ENCODE data around the gene C2orf15.

DNA sequence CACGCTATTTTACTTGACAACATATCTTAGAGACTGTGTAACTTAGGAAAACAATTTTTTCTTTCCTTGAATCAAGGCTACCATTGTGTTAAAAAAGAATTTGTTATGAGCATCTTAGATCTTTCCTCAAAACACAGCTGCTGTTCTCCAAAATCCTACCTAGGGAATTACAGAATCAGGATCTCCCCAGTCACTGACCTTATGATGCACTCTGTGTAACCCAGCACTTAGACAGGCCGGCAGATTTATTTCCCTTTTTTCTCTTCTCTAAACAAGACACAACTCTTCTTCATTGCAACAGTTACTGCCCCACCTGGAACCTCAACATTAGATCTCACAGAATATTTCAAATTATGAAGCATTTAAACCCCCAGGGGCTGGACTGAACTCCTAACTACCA, 13.5 kb upstream of the C2orf15 start:
- TF ChIP-seq, protein P1, sequence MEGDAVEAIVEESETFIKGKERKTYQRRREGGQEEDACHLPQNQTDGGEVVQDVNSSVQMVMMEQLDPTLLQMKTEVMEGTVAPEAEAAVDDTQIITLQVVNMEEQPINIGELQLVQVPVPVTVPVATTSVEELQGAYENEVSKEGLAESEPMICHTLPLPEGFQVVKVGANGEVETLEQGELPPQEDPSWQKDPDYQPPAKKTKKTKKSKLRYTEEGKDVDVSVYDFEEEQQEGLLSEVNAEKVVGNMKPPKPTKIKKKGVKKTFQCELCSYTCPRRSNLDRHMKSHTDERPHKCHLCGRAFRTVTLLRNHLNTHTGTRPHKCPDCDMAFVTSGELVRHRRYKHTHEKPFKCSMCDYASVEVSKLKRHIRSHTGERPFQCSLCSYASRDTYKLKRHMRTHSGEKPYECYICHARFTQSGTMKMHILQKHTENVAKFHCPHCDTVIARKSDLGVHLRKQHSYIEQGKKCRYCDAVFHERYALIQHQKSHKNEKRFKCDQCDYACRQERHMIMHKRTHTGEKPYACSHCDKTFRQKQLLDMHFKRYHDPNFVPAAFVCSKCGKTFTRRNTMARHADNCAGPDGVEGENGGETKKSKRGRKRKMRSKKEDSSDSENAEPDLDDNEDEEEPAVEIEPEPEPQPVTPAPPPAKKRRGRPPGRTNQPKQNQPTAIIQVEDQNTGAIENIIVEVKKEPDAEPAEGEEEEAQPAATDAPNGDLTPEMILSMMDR (IDR thresholded peaks at IDR 0.05) = no peak
- TF ChIP-seq POLR2A (IDR thresholded peaks at IDR 0.05) = no peak
- no peak for TF ChIP-seq POLR2AphosphoS5 (IDR thresholded peaks at IDR 0.05)
- TF ChIP-seq EP300 (IDR thresholded peaks at IDR 0.05) = no peak

Measured in stomach (tissue), 4 donors.